Motor neuron (in vitro differentiated cells): ENCODE measurements around the gene LMF1. TPM values are rescaled to one million over a fixed set of nuclear protein-coding genes. Genes with fewer than 3 reads are reported as not detected.
A peak's percentile ranks its signal among the peaks of the same experiment; 100 is the strongest.

Source experiments
- ATAC-seq, 8 experiments: fragments of 200-7000 bp; cut with Tn5 transposase; replicated peaks in 6 of 8; 2 replicates each; pipeline ENCODE4 v1.8.0; 2021; ENCODE audit warnings: mild to moderate bottlenecking in 8 of 8, moderate library complexity in 8 of 8
- H3K27ac ChIP-seq, 2 donors: fragments of 250-450 bp; sonication (Bioruptor Pico); 2 replicates each; pipeline ENCODE4 v1.9.0; 2021; ENCODE audit warnings: antibody characterized with exemption in 2 of 2, mild to moderate bottlenecking in 2 of 2, moderate library complexity in 1 of 2
- H3K4me1 ChIP-seq, 2 donors: fragments of 250-450 bp; sonication (Bioruptor Pico); replicated peaks in 1 of 2; 2 replicates each; pipeline ENCODE4 v1.6.1; 2021; ENCODE audit warnings: antibody characterized with exemption in 2 of 2, mild to moderate bottlenecking in 2 of 2, moderate library complexity in 1 of 2
- H3K4me3 ChIP-seq, 5 donors: fragments of 250-450 bp; sonication (Bioruptor Pico); 2 replicates each; pipeline ENCODE4 v1.9.0; 2021; ENCODE audit warnings: antibody characterized with exemption in 5 of 5, mild to moderate bottlenecking in 5 of 5, moderate library complexity in 4 of 5
- WGBS, 10 experiments: fragments of 450-650 bp; shearing (Covaris generic); methylation state at CpG; one replicate each; pipeline ENCODE4 v1.0.0; 2022; 5-methylcytosine and 5-hydroxymethylcytosine counted together
- in situ Hi-C, 9 experiments: fragments of 400-800 bp; cut with MboI; loops; one replicate each; pipeline ENCODE4 v1.15.0; 2021; ENCODE audit warnings: low sequenced_read_pairs in 9 of 9, low pct_unique_long_range_greater_than_20kb in 2 of 9; ENCODE audit not compliant: unreplicated experiment in 9 of 9
- total RNA-seq, 8 experiments: library from RNA; unstranded; fragments of 300-600 nt; gene quantifications; 2 replicates each; pipeline versions ENCODE4 v1.2.3 to v1.2.4, GENCODE V29; 2022

LMF1 gene
- total RNA-seq, 8 experiments from 2014 or later, result 5.1 to 20.0 (median 9.2) TPM

DNA sequence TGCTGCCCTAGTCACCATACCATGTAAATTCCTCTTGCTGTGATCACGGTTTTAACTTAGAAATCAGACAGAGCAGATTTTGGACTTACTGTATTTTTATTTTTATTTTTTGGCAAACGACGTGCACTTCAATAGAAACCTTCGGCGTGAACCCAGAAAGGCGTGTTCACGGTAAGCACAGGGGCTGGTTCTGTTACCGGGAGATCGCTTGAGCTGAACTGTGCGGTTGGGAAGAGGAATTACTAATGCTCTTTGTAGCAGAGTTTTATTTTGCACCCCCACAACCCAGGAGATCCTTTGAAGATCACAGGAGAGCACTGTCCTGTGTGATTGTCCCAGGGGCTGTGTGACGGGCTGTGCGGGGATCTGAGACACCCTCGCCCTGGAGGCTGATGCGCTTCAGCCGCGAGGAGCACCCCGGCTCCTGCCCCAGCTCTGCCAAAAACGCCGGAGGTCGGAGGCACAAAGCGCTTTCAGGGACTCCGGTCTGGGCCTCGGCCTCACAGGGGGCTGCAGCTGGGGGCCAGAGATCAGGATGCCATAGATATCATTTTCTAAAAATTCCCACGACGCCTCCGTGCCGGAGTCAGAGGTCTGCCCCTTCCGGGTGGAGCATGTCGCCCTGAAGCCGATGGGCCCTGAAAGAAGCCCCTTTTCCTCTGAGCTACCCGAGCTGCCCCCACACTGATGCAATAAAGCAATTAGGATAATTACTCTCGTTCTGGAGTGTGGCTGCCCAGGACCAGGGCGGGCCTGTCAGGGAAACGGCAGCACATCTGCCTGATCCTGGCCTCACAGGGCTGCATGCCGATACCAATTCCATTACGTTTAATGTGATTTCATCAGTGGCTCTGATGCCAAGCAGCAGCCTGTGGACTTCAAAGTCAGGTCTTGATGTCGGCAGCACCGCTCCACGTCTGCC lies 71.8 kb downstream of the LMF1 start:
- WGBS, 10 experiments, result 53 to 90% (median 74%) methylated on average over 1 to 17 of the region's 39 CpGs; no CpG with 5 or more reads in 2 of the 10 experiments
- Histone ChIP-seq H3K4me1 (peaks cover 8 to 27% of the 10 kb centered on the region in 2 donors), H3K27ac (peak overlapping the region in 1 of 2 donors; percentile 3), H3K4me3 (no peak overlapping the region)
- in situ Hi-C loops, result no loop called here
- ATAC-seq, result peak in 5 of 8 experiments; percentile 44 to 88 (median 84)

- H3K4me1 ChIP-seq, result peaks cover 8 to 27% of the 10 kb centered on the region in 2 donors
- no peak for ATAC-seq
- H3K27ac ChIP-seq, result no peak overlapping the region
- H3K4me3 ChIP-seq, result no peak overlapping the region
- in situ Hi-C loops, result no loop called here
- WGBS, 10 experiments, result 84 to 92% methylated on average over 2 to 4 of the region's 11 CpGs; no CpG with 5 or more reads in 8 of the 10 experiments
Observed at GRCh38 chr16:898216-898615, 72.6 kb downstream of the LMF1 start.

DNA sequence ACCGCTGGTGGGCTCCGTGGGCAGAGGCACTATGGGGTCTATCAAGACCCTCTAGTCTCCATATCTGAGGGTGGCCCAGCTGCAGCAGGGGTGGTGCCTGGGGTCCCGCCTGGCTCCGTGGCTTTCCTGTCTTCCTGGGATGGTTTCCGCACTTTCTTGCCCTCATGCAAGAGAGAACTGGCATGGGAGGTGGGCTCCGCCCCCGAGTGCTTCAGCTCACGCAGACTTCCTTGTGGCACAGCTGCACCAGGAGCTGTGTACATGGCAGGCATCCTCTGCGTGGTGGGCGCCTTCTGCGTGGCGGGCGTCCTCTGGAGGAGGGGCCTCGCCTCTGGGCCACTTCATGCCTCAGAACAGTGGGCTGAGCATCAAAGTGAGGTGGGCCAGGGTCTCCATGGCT lies 73.1 kb downstream of the LMF1 start:
- 60 to 100% (median 80%) methylated on average over 1 to 4 of the region's 14 CpGs; no CpG with 5 or more reads in 6 of the 10 experiments for WGBS, 10 experiments
- in situ Hi-C loops, result no loop called here
- H3K27ac ChIP-seq, result no peak overlapping the region
- no peak for ATAC-seq
- H3K4me1 ChIP-seq, result peaks cover 8 to 27% of the 10 kb centered on the region in 2 donors
- no peak overlapping the region for H3K4me3 ChIP-seq

- Histone ChIP-seq H3K27ac (no peak overlapping the region), H3K4me3 (no peak overlapping the region), H3K4me1 (peaks cover 8 to 27% of the 10 kb centered on the region in 2 donors)
- 73 to 100% methylated on average over 1 to 3 of the region's 18 CpGs; no CpG with 5 or more reads in 8 of the 10 experiments for WGBS, 10 experiments
- peak in 1 of 8 experiments; percentile 8 for ATAC-seq
- in situ Hi-C loops, result no loop called here
Observed at GRCh38 chr16:897200-897543, 73.6 kb downstream of the LMF1 start.

- no peak overlapping the region for H3K4me3 ChIP-seq
- peaks cover 8 to 27% of the 10 kb centered on the region in 2 donors for H3K4me1 ChIP-seq
- in situ Hi-C loops, result no loop called here
- peak overlapping the region in 1 of 2 donors; percentile 70 for H3K27ac ChIP-seq
- ATAC-seq, result peak in 2 of 8 experiments; percentile 1 to 12
- 50 to 91% (median 77%) methylated on average over 2 to 12 of the region's 33 CpGs; no CpG with 5 or more reads in 2 of the 10 experiments for WGBS, 10 experiments
Observed at GRCh38 chr16:896261-897199, 74.3 kb downstream of the LMF1 start.

GRCh38 chr16:895371-895770 lies 75.4 kb downstream of the LMF1 start:
- 100% methylated on average over 1 of the region's 24 CpGs; no CpG with 5 or more reads in 9 of the 10 experiments for WGBS, 10 experiments
- in situ Hi-C loops, result no loop called here
- H3K27ac ChIP-seq, result no peak overlapping the region
- H3K4me3 ChIP-seq, result no peak overlapping the region
- no peak for ATAC-seq
- H3K4me1 ChIP-seq, result peaks cover 8 to 28% of the 10 kb centered on the region in 2 donors

- WGBS, 10 experiments, result 83 to 90% methylated on average over 2 to 6 of the region's 24 CpGs; no CpG with 5 or more reads in 8 of the 10 experiments
- no peak overlapping the region for H3K27ac ChIP-seq
- in situ Hi-C loops, result no loop called here
- ATAC-seq, result no peak
- H3K4me1 ChIP-seq, result peaks cover 8 to 30% of the 10 kb centered on the region in 2 donors
- H3K4me3 ChIP-seq, result no peak overlapping the region
Observed at GRCh38 chr16:894841-895240, 75.9 kb downstream of the LMF1 start.

DNA sequence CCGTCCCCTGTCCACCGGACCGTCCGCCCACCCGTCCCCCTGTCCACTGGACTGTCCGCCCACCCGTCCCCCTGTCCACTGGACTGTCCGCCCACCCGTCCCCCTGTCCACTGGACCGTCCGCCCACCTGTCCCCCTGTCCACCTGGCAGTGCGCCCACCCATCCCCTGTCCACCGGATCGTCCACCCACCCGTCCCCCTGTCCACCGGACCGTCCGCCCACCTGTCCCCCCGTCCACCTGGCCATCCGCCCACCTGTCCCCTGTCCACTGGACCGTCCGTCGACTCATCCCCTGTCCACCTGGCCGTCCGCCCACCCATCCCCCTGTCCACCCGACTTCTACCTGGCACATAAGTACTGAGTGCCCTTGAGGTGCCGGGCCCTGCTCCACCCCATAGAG lies 76.6 kb downstream of the LMF1 start:
- WGBS, 10 experiments, result no CpG with 5 or more reads among the region's 27 CpGs
- Histone ChIP-seq H3K4me1 (peaks cover 3 to 23% of the 10 kb centered on the region in 2 donors), H3K27ac (no peak overlapping the region), H3K4me3 (no peak overlapping the region)
- ATAC-seq, result no peak
- in situ Hi-C loops, result no loop called here

- ATAC-seq, result peak in 5 of 8 experiments; percentile 31 to 76 (median 62)
- 75 to 90% (median 80%) methylated on average over 1 to 2 of the region's 18 CpGs; no CpG with 5 or more reads in 7 of the 10 experiments for WGBS, 10 experiments
- in situ Hi-C loops, result no loop called here
Observed at GRCh38 chr16:893360-893759, 77.4 kb downstream of the LMF1 start.

GRCh38 chr16:892536-893255 lies 78.1 kb downstream of the LMF1 start:
- peaks cover 6 to 21% of the 10 kb centered on the region in 2 donors for H3K4me1 ChIP-seq
- no peak for ATAC-seq
- 80 to 100% (median 100%) methylated on average over 1 to 3 of the region's 35 CpGs; no CpG with 5 or more reads in 7 of the 10 experiments for WGBS, 10 experiments
- H3K4me3 ChIP-seq, result no peak overlapping the region
- in situ Hi-C loops, result no loop called here
- no peak overlapping the region for H3K27ac ChIP-seq

More at GRCh38 chr16:893360-893759, 77.4 kb downstream of the LMF1 start:
- H3K4me1 ChIP-seq, result peaks cover 3 to 19% of the 10 kb centered on the region in 2 donors
- H3K27ac ChIP-seq, result no peak overlapping the region
- no peak overlapping the region for H3K4me3 ChIP-seq

GRCh38 chr16:892006-892405 lies 78.8 kb downstream of the LMF1 start:
- H3K4me1 ChIP-seq, result peaks cover 12 to 24% of the 10 kb centered on the region in 2 donors
- H3K4me3 ChIP-seq, result no peak overlapping the region
- in situ Hi-C loops, result no loop called here
- no peak overlapping the region for H3K27ac ChIP-seq
- ATAC-seq, result no peak
- WGBS, 10 experiments, result 40 to 100% methylated on average over 1 to 8 of the region's 19 CpGs; no CpG with 5 or more reads in 8 of the 10 experiments

GRCh38 chr16:891353-891740 lies 79.4 kb downstream of the LMF1 start:
- 100% methylated on average over 1 of the region's 11 CpGs; no CpG with 5 or more reads in 9 of the 10 experiments for WGBS, 10 experiments
- ATAC-seq, result no peak
- in situ Hi-C loops, result no loop called here
- Histone ChIP-seq H3K4me1 (peaks cover 13 to 20% of the 10 kb centered on the region in 2 donors), H3K27ac (no peak overlapping the region), H3K4me3 (no peak overlapping the region)
